ENCODE measurements around the gene PHACTR4. TPM values are rescaled to one million over a fixed set of nuclear protein-coding genes. Genes with fewer than 3 reads are reported as not detected.
A peak's percentile ranks its signal among the peaks of the same experiment; 100 is the strongest.

PHACTR4 gene
- total and polyA plus RNA-seq, 9 of the 15 experiments (the other 6 are each of a cell fraction or from before 2014, with no cell fraction given) = 6.4 to 43.6 (median 14.2) TPM

- TF ChIP-seq GABPB2 (CRISPR knock-in tag; conservative IDR thresholded peaks at IDR 0.05) (peak; percentile 9; the same call in 1 of the 2 replicates), MNT (conservative IDR thresholded peaks at IDR 0.05) (no peak), ELF4 (CRISPR knock-in tag; IDR thresholded peaks at IDR 0.05) (peak; percentile 64; the same call in 1 of the 2 replicates), SMARCE1 (IDR thresholded peaks at IDR 0.05) (no peak), POLR2G (IDR thresholded peaks at IDR 0.05; ENCODE audit: low read depth, low read length) (peak; percentile 76), SMARCB1 (IDR thresholded peaks at IDR 0.05; ENCODE audit: insufficient read length, low read depth) (no peak), SIRT6 (IDR thresholded peaks at IDR 0.05; ENCODE audit: low read depth, low read length) (peak; percentile 94), TAF15 (IDR thresholded peaks at IDR 0.05; ENCODE audit: low read depth, low read length) (peak; percentile 76), E2F6 (IDR thresholded peaks at IDR 0.05; ENCODE audit: borderline replicate concordance in 1 of 2, extremely low read depth in 1 of 2, insufficient read depth in 1 of 2, insufficient read length in 1 of 2, low read depth in 1 of 2, low read length in 1 of 2, poor library complexity in 1 of 2, severe bottlenecking in 1 of 2) (peak in 1 of 2 experiments; percentile 40), TAL1 (IDR thresholded peaks at IDR 0.05) (no peak), ZNF41 (CRISPR knock-in tag; conservative IDR thresholded peaks at IDR 0.05) (peak; percentile 86), PREB (CRISPR knock-in tag; IDR thresholded peaks at IDR 0.05) (peak; percentile 19)
These were observed 140.9 kb downstream of the PHACTR4 start (continued) for GRCh38 chr1:28510273-28510969.

Measured in K562 (cell line).